GM19351 (cell line): ENCODE results near the gene PRKAA2.

Source experiments
- ATAC-seq: cut with Tn5 transposase; IDR thresholded peaks from one replicate; pipeline ENCODE4 v1.9.1; 2021; ENCODE audit warnings: mild to moderate bottlenecking, moderate library complexity; ENCODE audit not compliant: unreplicated experiment

Gene PRKAA2

DNA sequence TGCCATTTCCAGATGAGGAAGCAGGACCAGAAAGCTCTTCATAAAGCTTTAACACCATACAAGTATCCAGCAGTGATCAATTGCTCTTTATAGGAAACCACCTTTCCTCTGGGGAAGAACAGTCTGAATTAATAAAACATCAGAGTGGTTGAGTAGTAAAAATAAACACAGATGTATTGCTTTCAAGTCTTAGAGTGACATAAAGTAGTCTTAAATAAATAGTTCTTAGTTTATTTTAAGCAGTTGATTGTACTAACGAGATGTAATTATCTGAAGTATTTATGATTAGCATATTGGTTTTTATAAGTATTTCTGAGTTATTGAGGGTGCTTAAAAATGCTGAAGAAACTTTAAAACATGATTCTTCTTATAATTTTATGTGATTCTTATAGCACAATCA is 67.0 kb downstream of the PRKAA2 start:
- ATAC-seq = no peak

DNA sequence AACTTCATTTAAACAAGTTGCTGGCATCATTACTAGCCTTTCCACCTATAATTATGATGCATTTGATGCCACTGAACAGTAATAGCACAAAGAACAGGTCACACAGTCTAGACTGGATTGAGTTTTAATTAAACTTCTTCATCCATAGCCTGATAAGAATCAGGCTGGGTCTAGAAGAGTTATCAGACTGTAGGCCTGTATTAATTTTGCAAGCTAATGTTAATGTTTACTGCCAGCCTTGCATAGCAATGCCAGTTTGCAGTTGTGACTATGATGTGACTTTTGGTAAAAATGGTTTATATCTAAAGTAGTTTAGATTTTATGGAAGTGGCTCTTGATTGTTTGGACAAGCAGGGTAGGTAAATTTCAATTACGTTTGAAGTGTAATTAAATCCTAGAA is 68.0 kb downstream of the PRKAA2 start:
- no peak for ATAC-seq

DNA sequence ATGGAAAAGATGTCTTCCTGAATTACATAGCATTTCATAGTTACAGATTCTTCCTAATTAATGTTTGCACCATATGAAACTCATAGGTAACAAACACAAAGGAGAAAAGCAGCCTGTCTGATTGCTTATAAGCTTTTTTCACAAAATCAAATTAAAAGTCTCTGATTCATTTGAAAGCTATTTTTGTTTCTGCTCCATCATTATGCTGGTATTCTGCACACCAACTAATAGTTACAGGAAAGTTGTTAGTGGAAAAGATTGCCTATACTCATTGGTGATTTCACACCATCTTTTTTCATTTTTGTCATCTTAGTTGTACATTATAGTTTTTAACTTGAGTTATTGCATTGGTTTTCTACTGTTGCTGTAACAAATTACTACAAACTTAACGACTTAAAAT is 70.0 kb downstream of the PRKAA2 start:
- ATAC-seq = no peak

DNA sequence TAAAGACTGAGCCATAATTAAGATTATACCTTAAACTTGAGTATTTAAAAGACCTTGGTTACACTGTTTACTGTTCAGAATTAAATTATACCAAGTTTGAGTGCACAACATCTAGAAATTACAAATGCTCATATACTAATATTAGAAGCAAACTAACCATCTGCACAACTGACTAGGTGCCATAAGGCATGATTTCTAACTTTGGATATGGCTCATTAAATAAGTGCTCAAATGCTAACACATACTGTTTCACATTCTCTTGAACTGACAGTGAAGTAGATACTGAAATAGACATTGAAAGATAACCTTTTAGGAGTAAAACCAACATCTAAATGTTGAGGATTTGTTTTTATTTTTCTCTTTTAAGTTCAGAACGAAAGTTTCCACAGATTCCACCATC is 74.1 kb downstream of the PRKAA2 start:
- ATAC-seq = no peak

DNA sequence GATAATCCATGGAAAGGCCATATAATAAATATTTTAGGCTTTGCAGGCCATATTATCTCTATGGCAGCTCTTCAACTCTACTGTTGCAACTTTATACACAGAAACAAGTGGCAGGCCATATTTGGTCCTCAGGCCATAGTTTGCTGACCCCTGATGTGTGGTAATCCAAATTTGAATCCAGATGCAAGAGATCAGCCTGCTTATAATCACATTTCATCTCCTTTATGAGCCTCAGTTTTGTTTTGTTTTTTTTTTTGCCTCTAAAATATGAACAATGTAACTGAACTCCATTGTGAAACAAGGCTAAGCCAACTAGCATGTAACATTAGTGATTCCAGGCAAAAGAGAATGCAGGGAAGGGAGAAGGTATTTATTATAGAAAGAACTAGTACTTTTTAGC is 81.6 kb downstream of the PRKAA2 start:
- no peak for ATAC-seq

DNA sequence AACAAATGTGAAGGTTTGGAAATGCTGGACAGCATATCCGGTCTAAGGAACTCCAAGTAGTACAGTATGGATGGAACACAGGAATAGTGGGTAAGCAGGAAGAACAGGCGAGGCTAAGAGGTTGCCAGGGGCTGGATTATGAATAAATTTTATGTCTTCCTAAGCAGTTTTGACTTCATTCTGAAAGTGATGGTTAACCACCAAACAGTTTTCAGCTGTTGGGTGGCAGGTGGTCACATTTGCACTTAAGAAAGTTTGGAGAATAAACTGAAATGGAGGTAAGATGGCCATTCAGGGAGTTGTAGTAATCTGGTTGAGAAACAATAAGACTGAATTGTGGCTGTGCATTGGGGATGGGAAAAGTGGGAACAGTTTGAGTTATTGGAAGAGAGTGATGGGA is 83.8 kb downstream of the PRKAA2 start:
- no peak for ATAC-seq

DNA sequence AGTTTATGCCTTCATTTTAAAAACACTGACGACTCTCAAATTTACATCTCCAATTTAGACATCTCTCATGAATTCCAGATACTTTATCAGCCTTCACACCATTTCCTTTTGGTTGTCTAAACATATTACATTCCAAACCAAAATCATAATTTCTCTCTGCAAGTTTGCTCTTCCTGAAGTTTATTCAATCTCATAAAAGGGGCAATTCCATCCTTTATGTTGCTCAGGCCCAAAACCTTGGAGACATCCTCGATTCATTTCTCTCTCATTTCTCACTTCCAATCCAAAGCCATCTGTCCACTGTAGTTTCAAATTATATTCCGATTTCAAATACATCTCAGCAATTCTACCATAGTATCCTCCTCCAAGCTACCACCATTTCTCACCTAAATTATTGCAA is 100.1 kb downstream of the PRKAA2 start:
- no peak for ATAC-seq

DNA sequence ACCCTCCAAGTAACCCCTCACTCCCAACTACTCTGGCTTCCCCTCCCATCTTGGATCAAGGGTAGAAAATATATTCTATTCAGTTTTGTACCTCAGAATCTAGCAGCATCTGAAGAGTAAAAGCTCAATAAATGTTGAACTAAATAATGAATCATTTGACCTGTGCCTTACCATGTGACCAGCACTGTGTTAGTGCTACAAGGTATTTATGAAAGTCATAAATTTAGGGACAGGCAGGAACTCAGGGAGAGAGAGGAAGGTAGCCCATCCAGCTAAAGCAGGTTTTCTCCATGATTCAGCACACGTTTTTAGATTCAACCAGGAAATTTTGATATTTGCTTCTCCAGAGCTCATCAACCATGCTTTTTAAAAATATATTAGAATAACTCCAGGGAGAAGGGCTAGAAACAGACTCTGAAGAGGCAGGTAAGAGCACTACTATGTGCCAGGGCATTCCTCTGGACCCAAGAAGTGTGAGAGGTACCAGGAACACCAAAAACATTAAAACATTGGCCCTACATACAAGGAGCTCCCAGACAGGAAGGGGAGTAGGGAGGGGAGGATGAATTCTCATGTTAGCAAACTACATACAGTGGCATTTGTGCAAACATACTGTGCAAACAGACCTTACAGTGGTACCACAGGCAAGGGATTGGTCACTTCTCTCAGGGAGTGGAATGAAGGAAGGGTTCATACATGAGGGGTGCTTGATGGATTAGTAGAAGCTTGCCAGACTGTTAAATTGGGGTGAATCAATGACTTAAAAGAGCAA is 109.8 kb downstream of the PRKAA2 start:
- no peak for ATAC-seq

DNA sequence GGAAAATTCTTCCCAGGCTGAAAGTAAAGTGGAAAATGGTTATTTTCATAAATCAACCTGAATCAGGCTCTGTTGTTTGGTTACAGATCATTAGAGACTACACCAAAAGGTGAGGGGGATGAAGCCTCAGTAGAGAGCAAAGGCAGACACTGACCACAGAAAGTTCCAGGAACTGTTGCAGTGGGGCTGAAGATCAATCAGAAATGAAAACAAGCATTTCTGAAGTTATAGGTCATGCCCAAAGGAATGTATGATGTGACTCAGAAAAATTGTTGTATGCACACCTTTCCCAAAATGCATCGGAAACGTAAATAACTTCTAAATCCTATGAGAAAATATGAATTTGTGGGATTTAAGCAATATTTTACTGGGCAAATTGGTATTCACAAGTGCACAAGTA is 110.8 kb downstream of the PRKAA2 start:
- ATAC-seq = no peak

DNA sequence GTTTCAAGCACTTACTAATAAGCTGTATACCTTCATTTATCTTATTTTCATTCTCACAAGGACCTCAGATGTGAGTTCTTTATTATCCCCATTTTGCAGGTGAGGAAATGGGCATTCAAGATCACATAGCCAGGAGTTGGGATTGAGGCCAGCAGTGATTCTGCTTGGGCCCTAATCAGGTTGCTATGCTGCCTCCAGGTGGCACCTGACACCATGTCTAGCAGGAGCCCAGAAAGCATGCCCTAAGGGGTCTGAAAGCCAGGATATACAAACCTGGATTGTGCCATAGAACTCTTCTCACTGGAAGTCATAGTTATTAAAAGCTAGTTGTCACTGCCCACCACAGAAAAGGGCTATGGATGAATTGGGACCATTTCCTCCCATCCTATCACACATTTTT is 113.0 kb downstream of the PRKAA2 start:
- ATAC-seq = no peak

DNA sequence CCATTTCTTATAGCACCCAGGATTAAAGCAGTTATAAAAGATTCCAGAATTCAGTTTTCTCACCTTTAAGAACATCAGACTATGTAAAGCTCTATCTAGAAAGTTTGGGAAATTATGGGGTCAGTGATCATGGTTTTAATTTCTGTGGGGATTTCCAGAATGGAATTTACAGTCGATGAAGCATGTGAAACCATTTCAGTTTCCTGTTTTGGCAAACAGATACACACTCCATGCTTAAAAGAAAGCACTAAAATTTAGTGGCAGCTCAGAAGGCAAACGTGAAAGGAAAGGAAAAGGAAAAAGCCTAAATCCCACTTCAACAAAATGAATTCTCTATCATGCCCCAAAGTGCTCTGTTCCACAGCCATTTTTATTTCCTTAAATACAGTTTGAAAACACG is 113.7 kb downstream of the PRKAA2 start:
- ATAC-seq = no peak
